OCI-LY3 (cell line): ENCODE measurements around the gene AKR1B15.
A peak's percentile ranks its signal among the peaks of the same experiment; 100 is the strongest.

Experiments
- CTCF ChIP-seq: fragments of 200-600, 300-600 bp; sonication (generic); IDR thresholded peaks from 2 replicates; pipeline ENCODE4 v1.5.1; 2014; ENCODE audit warnings: antibody characterized with exemption, low read length, low read depth
- EZH2phosphoT487 ChIP-seq: fragments of 200-600 bp; shearing (Covaris generic); IDR thresholded peaks from 2 replicates; pipeline ENCODE4 v1.6.1; 2018; ENCODE audit warnings: antibody characterized with exemption, mixed run types, low read depth

- peak; percentile 43 for TF ChIP-seq CTCF
- TF ChIP-seq EZH2phosphoT487 = no peak
Observed at GRCh38 chr7:134520130-134520529, 28.8 kb upstream of the AKR1B15 start.
